Progenitor cell of endocrine pancreas (in vitro differentiated cells): ENCODE measurements around the gene ASCC2. TPM values are rescaled to one million over a fixed set of nuclear protein-coding genes. Genes with fewer than 3 reads are reported as not detected.

Experiments
- DNase-seq: peaks from one replicate; pipeline ENCODE4 v3.0.0; 2021; ENCODE audit warnings: low spot score; ENCODE audit not compliant: unreplicated experiment
- H3K27ac Mint-ChIP-seq: 2 replicates; pipeline ENCODE4 v1.8.0; 2021; ENCODE audit warnings: mild to moderate bottlenecking, moderate library complexity, mixed read lengths
- H3K27me3 Mint-ChIP-seq: 2 replicates; pipeline ENCODE4 v1.8.0; 2021; ENCODE audit warnings: mixed read lengths
- H3K36me3 Mint-ChIP-seq: 2 replicates; pipeline ENCODE4 v1.8.0; 2022; ENCODE audit warnings: mixed read lengths; ENCODE audit not compliant: insufficient read depth
- H3K4me1 Mint-ChIP-seq: 2 replicates; pipeline ENCODE4 v1.8.0; 2021; ENCODE audit warnings: low read depth, mixed read lengths
- H3K4me3 Mint-ChIP-seq: 2 replicates; pipeline ENCODE4 v1.8.0; 2021; ENCODE audit warnings: low read depth, mild to moderate bottlenecking, moderate library complexity, mixed read lengths
- H3K9me3 Mint-ChIP-seq: 2 replicates; pipeline ENCODE4 v1.8.0; 2021; ENCODE audit warnings: low read depth, mixed read lengths
- CTCF ChIP-seq: fragments of 200-600 bp; sonication (generic); IDR thresholded peaks from one replicate; pipeline ENCODE4 v1.5.0; 2021; ENCODE audit warnings: antibody characterized with exemption, mild to moderate bottlenecking; ENCODE audit not compliant: unreplicated experiment
- total RNA-seq: library from RNA; stranded (reverse); gene quantifications from 2 replicates; pipeline ENCODE4 v1.2.1, GENCODE V29; 2021

ASCC2 gene
- total RNA-seq, 1 donor from 2014 or later: 56.1 TPM

GRCh38 chr22:29747832-29748231, 90.2 kb downstream of the ASCC2 start:
- no peak for TF ChIP-seq CTCF
- no peaks in the 10 kb centered on the region for H3K4me1 Mint-ChIP-seq
- H3K27ac Mint-ChIP-seq: no peak overlapping the region

GRCh38 chr22:29744902-29745301, 93.2 kb downstream of the ASCC2 start:
- DNase-seq: no peak
- no peaks in the 10 kb centered on the region for H3K9me3 Mint-ChIP-seq
- H3K27me3 Mint-ChIP-seq: no peaks in the 10 kb centered on the region
- no peaks in the 10 kb centered on the region for H3K4me1 Mint-ChIP-seq
- TF ChIP-seq CTCF: no peak
- no peak overlapping the region for H3K4me3 Mint-ChIP-seq
- H3K36me3 Mint-ChIP-seq: peaks cover 5% of the 10 kb centered on the region
- H3K27ac Mint-ChIP-seq: no peak overlapping the region

More at GRCh38 chr22:29747832-29748231, 90.2 kb downstream of the ASCC2 start:
- H3K4me3 Mint-ChIP-seq: no peak overlapping the region
- peaks cover 2% of the 10 kb centered on the region for H3K36me3 Mint-ChIP-seq
- no peak for DNase-seq
- H3K27me3 Mint-ChIP-seq: no peaks in the 10 kb centered on the region
- no peaks in the 10 kb centered on the region for H3K9me3 Mint-ChIP-seq

GRCh38 chr22:29742326-29742725, 95.7 kb downstream of the ASCC2 start:
- DNase-seq: no peak
- Mint-ChIP-seq H3K4me3 (no peak overlapping the region), H3K9me3 (no peaks in the 10 kb centered on the region), H3K36me3 (peaks cover 5% of the 10 kb centered on the region), H3K27ac (no peak overlapping the region), H3K27me3 (no peaks in the 10 kb centered on the region), H3K4me1 (no peaks in the 10 kb centered on the region)
- TF ChIP-seq CTCF: no peak

DNA sequence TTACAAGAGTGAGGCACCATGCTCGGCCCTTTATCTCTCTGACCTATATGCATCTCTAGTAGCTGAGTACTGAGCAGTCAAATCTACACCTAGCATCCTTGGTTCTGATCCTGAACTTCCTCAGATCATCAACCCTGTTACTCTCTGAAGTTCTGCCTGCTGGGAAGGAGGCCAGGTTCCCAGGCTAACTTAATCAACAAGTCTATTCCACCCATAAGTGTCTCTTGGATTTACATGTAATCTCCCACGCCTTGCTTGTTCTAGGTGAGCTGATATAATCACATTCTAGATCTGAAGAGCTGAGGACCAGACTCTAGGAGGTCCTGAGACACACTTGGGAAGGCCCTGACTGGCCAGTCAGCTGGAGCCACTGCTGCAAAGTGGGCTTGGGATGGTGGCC, 96.1 kb downstream of the ASCC2 start:
- Mint-ChIP-seq H3K4me3 (no peak overlapping the region), H3K27me3 (no peaks in the 10 kb centered on the region), H3K9me3 (no peaks in the 10 kb centered on the region), H3K36me3 (peaks cover 5% of the 10 kb centered on the region), H3K27ac (no peak overlapping the region), H3K4me1 (no peaks in the 10 kb centered on the region)
- no peak for TF ChIP-seq CTCF
- no peak for DNase-seq

DNA sequence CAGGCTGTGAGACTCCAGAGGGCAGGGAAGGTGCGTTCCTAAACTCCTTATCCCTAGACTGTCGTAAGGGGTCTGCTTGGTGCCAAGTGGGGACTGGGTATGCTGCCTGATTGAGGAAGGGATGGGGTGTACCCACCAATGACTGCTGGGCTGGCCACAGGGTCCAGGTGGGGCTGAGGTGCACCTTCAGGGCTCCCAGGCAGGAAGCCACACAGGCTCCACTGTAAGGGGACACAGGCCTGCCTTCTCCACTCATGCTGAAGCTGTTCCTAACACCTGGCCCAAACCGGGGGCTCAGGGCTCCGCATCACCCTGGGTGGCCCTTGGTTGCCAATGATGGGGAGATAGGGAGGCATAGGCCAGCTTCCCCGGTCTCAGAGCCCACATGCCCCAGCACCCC, 97.9 kb downstream of the ASCC2 start:
- Mint-ChIP-seq H3K27ac (no peak overlapping the region), H3K36me3 (peaks cover 3% of the 10 kb centered on the region), H3K9me3 (no peaks in the 10 kb centered on the region), H3K4me3 (no peak overlapping the region), H3K4me1 (no peaks in the 10 kb centered on the region), H3K27me3 (no peaks in the 10 kb centered on the region)
- DNase-seq: no peak
- TF ChIP-seq CTCF: no peak
